Measurements from ENCODE around the gene MGAT1. TPM values are rescaled to one million over a fixed set of nuclear protein-coding genes. Genes with fewer than 3 reads are reported as not detected.
"Not testable (repeated sequence)": the region's sequence is repeated elsewhere in the genome, so short reads cannot be mapped to it uniquely, and the experiment has no call there.

MGAT1 gene
- total RNA-seq, 4 donors from 2014 or later = 102 to 155 (median 144) TPM

- Histone ChIP-seq H3K36me3 (no peaks in the 10 kb centered on the region), H3K27ac (no peak overlapping the region), H3K9me3 (peaks cover 0 to 5% (median 0%) of the 10 kb centered on the region in 4 donors), H3K27me3 (no peaks in the 10 kb centered on the region), H3K4me1 (no peaks in the 10 kb centered on the region), H3K4me3 (no peak overlapping the region)
- no peak for DNase-seq
- TF ChIP-seq POLR2A (IDR thresholded peaks at IDR 0.05) (no peak), CTCF (IDR thresholded peaks at IDR 0.05) (no peak)
These were observed 27.0 kb downstream of the MGAT1 start for GRCh38 chr5:180775624-180776023.

DNA sequence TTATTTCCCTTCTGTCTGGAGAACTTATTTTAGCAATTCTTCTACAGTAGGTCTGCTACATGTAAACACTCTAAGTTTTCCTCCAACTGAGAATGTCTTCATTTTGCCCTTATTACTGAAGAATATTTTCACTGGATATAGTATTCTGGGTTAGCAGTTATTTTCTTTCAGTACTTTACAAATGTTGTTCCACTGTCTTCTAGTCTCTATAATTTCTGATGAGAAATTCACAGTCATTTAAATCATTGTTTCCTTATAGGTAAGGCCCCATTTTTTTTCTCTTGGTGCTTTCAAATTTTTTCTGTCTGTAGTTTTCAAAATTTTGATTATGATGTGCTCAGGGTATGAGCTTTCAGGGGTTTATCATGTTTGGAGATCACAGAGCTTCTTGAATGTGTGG, 30.8 kb downstream of the MGAT1 start:
- H3K36me3 ChIP-seq = no peaks in the 10 kb centered on the region
- H3K9me3 ChIP-seq = peaks cover 0 to 5% (median 0%) of the 10 kb centered on the region in 4 donors
- H3K4me3 ChIP-seq = no peak overlapping the region
- no peak for TF ChIP-seq CTCF (IDR thresholded peaks at IDR 0.05)
- no peak for DNase-seq
- no peaks in the 10 kb centered on the region for H3K4me1 ChIP-seq
- H3K27me3 ChIP-seq = no peaks in the 10 kb centered on the region
- H3K27ac ChIP-seq = no peak overlapping the region

- Histone ChIP-seq H3K9me3 (peaks cover 0 to 5% (median 0%) of the 10 kb centered on the region in 4 donors), H3K27me3 (no peaks in the 10 kb centered on the region), H3K27ac (no peak overlapping the region), H3K36me3 (no peaks in the 10 kb centered on the region), H3K4me1 (no peaks in the 10 kb centered on the region), H3K4me3 (no peak overlapping the region)
- TF ChIP-seq CTCF (IDR thresholded peaks at IDR 0.05) (no peak), POLR2A (IDR thresholded peaks at IDR 0.05) (no peak)
- DNase-seq = no peak
These were observed 32.8 kb downstream of the MGAT1 start for GRCh38 chr5:180769821-180770220.

DNA sequence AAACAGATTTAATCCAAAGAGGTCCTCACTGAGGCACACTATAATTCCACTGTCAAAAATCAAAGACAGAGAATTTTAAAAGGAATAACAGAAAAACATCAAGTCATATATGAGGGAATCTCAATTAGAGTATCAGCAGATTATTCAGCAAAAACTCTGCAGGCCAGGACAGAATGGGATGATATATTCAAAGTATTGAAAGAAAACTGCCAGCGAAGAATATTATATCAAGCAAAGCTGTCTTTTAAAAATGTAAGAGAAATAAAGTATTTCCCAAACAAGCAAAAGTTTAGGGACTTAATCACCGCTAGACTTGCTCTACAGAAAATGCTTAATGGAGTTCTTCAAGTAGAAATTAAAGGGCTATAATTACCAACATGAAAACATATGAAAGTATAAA, 47.0 kb downstream of the MGAT1 start:
- Histone ChIP-seq H3K36me3 (no peaks in the 10 kb centered on the region), H3K9me3 (no peaks in the 10 kb centered on the region)
- no peak for TF ChIP-seq CTCF (IDR thresholded peaks at IDR 0.05)
- TF ChIP-seq POLR2A (IDR thresholded peaks at IDR 0.05) = no peak

DNA sequence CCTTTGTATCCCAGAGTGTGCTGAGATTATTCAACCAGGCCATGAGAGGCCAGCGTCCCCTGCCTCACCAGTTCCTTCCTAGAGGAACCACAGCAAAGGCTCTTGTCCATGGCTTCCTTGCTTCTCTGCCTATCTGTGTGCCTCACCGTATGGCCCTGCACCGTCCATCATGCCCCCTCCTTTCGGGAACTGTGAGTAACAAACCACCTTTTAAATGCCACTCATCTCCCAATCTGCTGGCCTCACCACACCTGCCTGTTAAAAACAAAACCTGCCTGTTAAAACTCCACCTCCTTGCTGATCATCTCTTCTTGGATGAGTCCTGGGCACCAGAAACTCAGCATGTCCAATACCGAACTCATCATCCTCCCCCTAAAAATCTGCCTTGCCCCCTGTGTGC, 58.4 kb downstream of the MGAT1 start:
- TF ChIP-seq POLR2A (IDR thresholded peaks at IDR 0.05) = no peak
- no peak for TF ChIP-seq CTCF (IDR thresholded peaks at IDR 0.05)
- no peak overlapping the region for H3K4me3 ChIP-seq
- no peak overlapping the region for H3K27ac ChIP-seq
- no peaks in the 10 kb centered on the region for H3K9me3 ChIP-seq
- DNase-seq = no peak
- no peaks in the 10 kb centered on the region for H3K4me1 ChIP-seq
- H3K36me3 ChIP-seq = no peaks in the 10 kb centered on the region
- H3K27me3 ChIP-seq = no peaks in the 10 kb centered on the region

More for the DNA sequence above, 47.0 kb downstream of the MGAT1 start:
- H3K27me3 ChIP-seq = no peaks in the 10 kb centered on the region
- H3K27ac ChIP-seq = no peak overlapping the region
- DNase-seq = no peak
- no peaks in the 10 kb centered on the region for H3K4me1 ChIP-seq
- no peak overlapping the region for H3K4me3 ChIP-seq

DNA sequence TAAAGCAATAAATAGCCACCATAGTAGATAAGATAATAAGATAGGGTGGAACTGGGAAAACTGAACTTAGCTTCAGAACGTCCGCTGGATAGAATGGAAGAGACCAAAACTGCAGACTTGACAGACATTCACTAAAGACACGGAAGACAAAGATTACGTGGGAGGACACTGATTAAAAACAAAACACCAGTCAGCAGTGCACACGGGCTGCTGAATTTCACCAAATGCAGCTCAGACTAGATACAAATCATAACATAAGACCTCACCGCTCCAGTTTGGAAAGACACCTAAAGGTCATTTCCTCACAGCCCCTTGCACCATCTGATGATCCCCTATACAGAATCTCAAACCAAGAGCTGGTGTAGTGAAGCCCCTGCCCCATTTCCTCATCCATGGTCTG, 59.9 kb downstream of the MGAT1 start:
- no peak overlapping the region for H3K27ac ChIP-seq
- H3K27me3 ChIP-seq = no peaks in the 10 kb centered on the region
- H3K4me1 ChIP-seq = no peaks in the 10 kb centered on the region
- DNase-seq = no peak
- TF ChIP-seq CTCF (IDR thresholded peaks at IDR 0.05) = no peak
- no peak for TF ChIP-seq POLR2A (IDR thresholded peaks at IDR 0.05)
- no peak overlapping the region for H3K4me3 ChIP-seq
- no peaks in the 10 kb centered on the region for H3K36me3 ChIP-seq
- H3K9me3 ChIP-seq = no peaks in the 10 kb centered on the region

- not testable (repeated sequence) for DNase-seq, H3K4me3 ChIP-seq, H3K27me3 ChIP-seq, H3K27ac ChIP-seq, H3K9me3 ChIP-seq, H3K4me1 ChIP-seq, H3K36me3 ChIP-seq
These were observed 61.7 kb downstream of the MGAT1 start for GRCh38 chr5:180740953-180741352.

Measured in Peyer's patch (tissue), 4 donors.